Panc1 (cell line): ENCODE results near the gene SENP7. TPM values are rescaled to one million over a fixed set of nuclear protein-coding genes. Genes with fewer than 3 reads are reported as not detected.

ENCODE experiments used
- ATAC-seq: fragments of 200-7000 bp; cut with Tn5 transposase; 2 replicates; pipeline ENCODE4 v1.9.1; 2020; ENCODE audit warnings: mild to moderate bottlenecking, moderate library complexity
- BruUV-seq: library from RNA; stranded (reverse); fragments of 400-500 nt; replicated peaks from 2 replicates; lab custom pipeline; 2021; lab: Mats Ljungman, UMichigan
- CTCF ChIA-PET: fragments of 300-600 bp; sonication (Branson Sonifier 250); formaldehyde crosslinking; loops from one replicate; lab custom pipeline; 2022; ENCODE audit warnings: antibody characterized with exemption; lab: Charles Lee
- POLR2A ChIA-PET: fragments of 300-600 bp; sonication (Branson Sonifier 250); formaldehyde crosslinking; loops from one replicate; lab custom pipeline; 2022; ENCODE audit warnings: antibody characterized with exemption; lab: Charles Lee
- DNase-seq: peaks from one replicate; pipeline ENCODE4 v3.0.0-alpha.2; 2010; ENCODE audit warnings: low read depth, low spot score
- H3K27ac ChIP-seq: 2 replicates; pipeline ENCODE4 v1.5.1; 2011; ENCODE audit warnings: mild to moderate bottlenecking, low read length, inconsistent platforms
- H3K27me3 ChIP-seq: fragments of 200-500 bp; sonication (Bioruptor generic); 2 replicates; pipeline ENCODE4 v1.6.0; 2014; ENCODE audit warnings: low read length, inconsistent platforms; ENCODE audit not compliant: control insufficient read depth, insufficient read depth
- H3K36me3 ChIP-seq: fragments of 200-500 bp; sonication (Bioruptor generic); 2 replicates; pipeline ENCODE4 v1.5.1; 2014; ENCODE audit warnings: inconsistent platforms, mild to moderate bottlenecking, low read length, moderate library complexity; ENCODE audit not compliant: control insufficient read depth, insufficient read depth
- H3K4me1 ChIP-seq: 2 replicates; pipeline ENCODE4 v1.5.1; 2011; ENCODE audit warnings: inconsistent platforms, mild to moderate bottlenecking, low read length, moderate library complexity; ENCODE audit not compliant: control insufficient read depth, insufficient read depth
- H3K4me3 ChIP-seq, 2 experiments: 2 replicates each; pipeline ENCODE4 v1.5.1; 2011 to 2012; ENCODE audit warnings: low read depth in 2 of 2, low read length in 2 of 2, mild to moderate bottlenecking in 2 of 2, inconsistent platforms in 1 of 2, moderate library complexity in 1 of 2
- H3K9me3 ChIP-seq: fragments of 200-500 bp; sonication (Bioruptor generic); 2 replicates; pipeline ENCODE4 v1.5.1; 2014; ENCODE audit warnings: low read depth, mild to moderate bottlenecking, inconsistent platforms, low read length, moderate library complexity; ENCODE audit not compliant: control insufficient read depth, insufficient read depth
- POLR2AphosphoS5 ChIP-seq: IDR thresholded peaks from 2 replicates; pipeline ENCODE4 v1.6.1; 2012; ENCODE audit warnings: mild to moderate bottlenecking, low read depth, low read length, moderate library complexity
- SIN3A ChIP-seq: IDR thresholded peaks from 2 replicates; pipeline ENCODE4 v1.6.1; 2012; ENCODE audit warnings: low read depth, mild to moderate bottlenecking, low read length, moderate library complexity, borderline replicate concordance; ENCODE audit not compliant: insufficient read depth
- TCF7L2 ChIP-seq: IDR thresholded peaks from 2 replicates; pipeline ENCODE4 v1.6.1; 2011; ENCODE audit warnings: mild to moderate bottlenecking, low read depth, low read length, inconsistent platforms
- in situ Hi-C: cut with HindIII; loops from 2 replicates; pipeline ENCODE4 v1.10.0; 2016; ENCODE audit warnings: low sequenced_read_pairs, low pct_unique_long_range_greater_than_20kb
- intact Hi-C: fragments of 100-400 bp; cut with micrococcal nuclease; formaldehyde crosslinking; loops from one replicate; pipeline ENCODE4 v1.10.0; 2022; ENCODE audit not compliant: unreplicated experiment
- total RNA-seq: library from RNA; stranded (reverse); gene quantifications from one replicate; pipeline ENCODE4 v1.2.1, GENCODE V29; 2021; ENCODE audit not compliant: unreplicated experiment
- TF ChIP-seq, protein P1 (sequence below), 2 experiments: IDR thresholded peaks; 2 replicates each; pipeline ENCODE4 v1.6.1; 2011 to 2012; ENCODE audit warnings: low read depth in 2 of 2, control low read depth in 1 of 2, low read length in 1 of 2, mild to moderate bottlenecking in 1 of 2, moderate library complexity in 1 of 2; ENCODE audit not compliant: insufficient read depth in 1 of 2
- TF ChIP-seq, protein P2 (sequence below): fragments of 450-650 bp; IDR thresholded peaks from 2 replicates; pipeline ENCODE4 v1.5.1; 2017; ENCODE audit warnings: mild to moderate bottlenecking

Gene SENP7
- total RNA-seq, 1 experiment from 2014 or later = 10.1 TPM

DNA sequence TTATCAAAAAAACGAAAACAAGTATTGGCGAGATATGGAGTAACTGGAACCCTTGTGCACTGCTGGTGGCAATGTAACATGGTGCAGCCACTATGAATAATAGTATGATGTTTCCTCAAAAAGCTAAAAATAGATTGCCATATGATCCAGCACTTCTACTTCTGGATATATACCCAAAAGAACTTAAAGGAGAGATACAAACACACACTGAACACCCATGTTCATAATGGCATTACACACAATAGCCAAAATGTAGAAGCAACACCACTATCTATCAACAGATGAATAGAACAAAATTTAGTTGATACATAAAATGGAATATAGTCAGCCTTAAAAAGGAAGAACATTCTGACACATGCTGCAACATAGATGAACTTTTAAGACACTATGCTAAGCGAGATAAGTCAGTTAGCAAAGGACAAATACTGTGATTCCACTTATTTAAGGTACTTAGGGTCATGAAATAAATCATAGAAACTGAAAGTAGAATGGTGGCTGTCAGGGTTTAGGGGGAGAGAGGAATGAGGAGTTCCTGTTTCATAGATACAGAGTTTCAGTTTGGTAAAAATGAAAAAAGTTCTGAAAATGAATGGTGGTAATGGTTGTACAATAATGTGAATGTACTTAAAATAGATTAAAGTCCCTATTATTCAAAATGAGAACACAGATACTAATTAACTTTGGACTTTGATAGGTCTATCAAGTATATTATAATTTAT lies 133.2 kb downstream of the SENP7 start (continued):
- TF ChIP-seq POLR2AphosphoS5 = no peak

DNA sequence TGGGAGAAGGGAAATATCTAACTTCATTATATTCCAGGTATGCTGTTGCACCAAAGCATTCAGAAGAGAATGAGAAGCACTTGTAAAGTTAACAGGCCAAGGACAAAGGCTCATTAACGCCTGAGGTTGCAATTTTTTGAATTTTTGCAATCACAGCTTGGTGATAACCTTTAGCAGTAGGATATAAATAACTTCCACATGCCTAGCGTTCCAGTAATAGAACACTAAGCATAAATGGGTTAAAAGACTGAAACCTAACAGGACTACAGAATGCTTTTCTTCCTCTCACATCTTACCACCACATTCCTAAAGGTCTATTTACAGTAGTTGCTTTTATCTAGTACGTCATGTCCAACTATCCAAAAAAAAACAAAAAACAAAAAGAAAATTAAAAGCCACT lies 135.2 kb downstream of the SENP7 start:
- Histone ChIP-seq H3K4me3 (no peak overlapping the region), H3K36me3 (no peaks in the 10 kb centered on the region), H3K27me3 (no peaks in the 10 kb centered on the region), H3K9me3 (no peaks in the 10 kb centered on the region), H3K27ac (no peak overlapping the region), H3K4me1 (no peaks in the 10 kb centered on the region)
- in situ Hi-C loops (no loop called here), intact Hi-C loops (no loop called here)
- BruUV-seq = no TSS peak
- POLR2A ChIA-PET = no interaction called here
- TF ChIP-seq SIN3A = no peak
- TF ChIP-seq, protein P1, sequence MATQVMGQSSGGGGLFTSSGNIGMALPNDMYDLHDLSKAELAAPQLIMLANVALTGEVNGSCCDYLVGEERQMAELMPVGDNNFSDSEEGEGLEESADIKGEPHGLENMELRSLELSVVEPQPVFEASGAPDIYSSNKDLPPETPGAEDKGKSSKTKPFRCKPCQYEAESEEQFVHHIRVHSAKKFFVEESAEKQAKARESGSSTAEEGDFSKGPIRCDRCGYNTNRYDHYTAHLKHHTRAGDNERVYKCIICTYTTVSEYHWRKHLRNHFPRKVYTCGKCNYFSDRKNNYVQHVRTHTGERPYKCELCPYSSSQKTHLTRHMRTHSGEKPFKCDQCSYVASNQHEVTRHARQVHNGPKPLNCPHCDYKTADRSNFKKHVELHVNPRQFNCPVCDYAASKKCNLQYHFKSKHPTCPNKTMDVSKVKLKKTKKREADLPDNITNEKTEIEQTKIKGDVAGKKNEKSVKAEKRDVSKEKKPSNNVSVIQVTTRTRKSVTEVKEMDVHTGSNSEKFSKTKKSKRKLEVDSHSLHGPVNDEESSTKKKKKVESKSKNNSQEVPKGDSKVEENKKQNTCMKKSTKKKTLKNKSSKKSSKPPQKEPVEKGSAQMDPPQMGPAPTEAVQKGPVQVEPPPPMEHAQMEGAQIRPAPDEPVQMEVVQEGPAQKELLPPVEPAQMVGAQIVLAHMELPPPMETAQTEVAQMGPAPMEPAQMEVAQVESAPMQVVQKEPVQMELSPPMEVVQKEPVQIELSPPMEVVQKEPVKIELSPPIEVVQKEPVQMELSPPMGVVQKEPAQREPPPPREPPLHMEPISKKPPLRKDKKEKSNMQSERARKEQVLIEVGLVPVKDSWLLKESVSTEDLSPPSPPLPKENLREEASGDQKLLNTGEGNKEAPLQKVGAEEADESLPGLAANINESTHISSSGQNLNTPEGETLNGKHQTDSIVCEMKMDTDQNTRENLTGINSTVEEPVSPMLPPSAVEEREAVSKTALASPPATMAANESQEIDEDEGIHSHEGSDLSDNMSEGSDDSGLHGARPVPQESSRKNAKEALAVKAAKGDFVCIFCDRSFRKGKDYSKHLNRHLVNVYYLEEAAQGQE (IDR thresholded peaks at IDR 0.05; ENCODE audit: insufficient read depth in 1 of 2, low read depth in 2 of 2, low read length in 1 of 2) = no peak
- no peak for TF ChIP-seq TCF7L2
- TF ChIP-seq, protein P2, sequence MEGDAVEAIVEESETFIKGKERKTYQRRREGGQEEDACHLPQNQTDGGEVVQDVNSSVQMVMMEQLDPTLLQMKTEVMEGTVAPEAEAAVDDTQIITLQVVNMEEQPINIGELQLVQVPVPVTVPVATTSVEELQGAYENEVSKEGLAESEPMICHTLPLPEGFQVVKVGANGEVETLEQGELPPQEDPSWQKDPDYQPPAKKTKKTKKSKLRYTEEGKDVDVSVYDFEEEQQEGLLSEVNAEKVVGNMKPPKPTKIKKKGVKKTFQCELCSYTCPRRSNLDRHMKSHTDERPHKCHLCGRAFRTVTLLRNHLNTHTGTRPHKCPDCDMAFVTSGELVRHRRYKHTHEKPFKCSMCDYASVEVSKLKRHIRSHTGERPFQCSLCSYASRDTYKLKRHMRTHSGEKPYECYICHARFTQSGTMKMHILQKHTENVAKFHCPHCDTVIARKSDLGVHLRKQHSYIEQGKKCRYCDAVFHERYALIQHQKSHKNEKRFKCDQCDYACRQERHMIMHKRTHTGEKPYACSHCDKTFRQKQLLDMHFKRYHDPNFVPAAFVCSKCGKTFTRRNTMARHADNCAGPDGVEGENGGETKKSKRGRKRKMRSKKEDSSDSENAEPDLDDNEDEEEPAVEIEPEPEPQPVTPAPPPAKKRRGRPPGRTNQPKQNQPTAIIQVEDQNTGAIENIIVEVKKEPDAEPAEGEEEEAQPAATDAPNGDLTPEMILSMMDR = no peak
- TF ChIP-seq POLR2AphosphoS5 = no peak
- DNase-seq (no peak), ATAC-seq (no peak)
- CTCF ChIA-PET = no interaction called here

- in situ Hi-C loops (no loop called here), intact Hi-C loops (no loop called here)
- Histone ChIP-seq H3K4me3 (no peak overlapping the region), H3K27ac (no peak overlapping the region), H3K27me3 (no peaks in the 10 kb centered on the region), H3K9me3 (no peaks in the 10 kb centered on the region), H3K4me1 (no peaks in the 10 kb centered on the region), H3K36me3 (no peaks in the 10 kb centered on the region)
- no peak for ATAC-seq
- BruUV-seq = no TSS peak
- ChIA-PET POLR2A (no interaction called here), CTCF (no interaction called here)
- no peak for TF ChIP-seq TCF7L2
- no peak for DNase-seq
Observed at GRCh38 chr3:101377209-101377608, 135.8 kb downstream of the SENP7 start.

DNA sequence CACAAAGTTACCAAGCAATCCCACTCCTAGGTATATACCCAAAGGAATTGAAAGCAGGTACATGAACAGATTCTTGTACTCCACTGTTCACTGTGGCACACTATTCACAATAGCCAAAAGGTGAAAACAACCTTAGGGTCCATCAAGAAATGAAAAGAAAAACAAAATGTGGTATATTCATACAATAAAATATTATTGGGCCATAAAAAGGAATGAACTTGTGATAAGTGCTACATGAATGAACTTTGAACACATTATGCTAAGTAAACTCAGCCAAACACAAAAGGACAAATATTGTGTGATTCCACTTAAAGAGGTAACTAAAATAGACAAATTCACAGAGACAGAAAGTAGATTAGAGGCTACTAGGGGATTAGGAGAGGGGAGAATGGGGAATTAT lies 137.4 kb downstream of the SENP7 start:
- no peaks in the 10 kb centered on the region for H3K9me3 ChIP-seq
- H3K4me1 ChIP-seq = no peaks in the 10 kb centered on the region
- intact Hi-C loops (no loop called here), in situ Hi-C loops (no loop called here)
- H3K27ac ChIP-seq = no peak overlapping the region
- DNase-seq (no peak), ATAC-seq (no peak)
- ChIA-PET POLR2A (interaction anchor here (0.6 kb wide), 1 partner anchor 128 kb away, joined by 9 read pairs; no protein-coding TSS in a partner anchor), CTCF (no interaction called here)
- no peaks in the 10 kb centered on the region for H3K36me3 ChIP-seq
- TF ChIP-seq, protein P1 (IDR thresholded peaks at IDR 0.05; ENCODE audit: insufficient read depth in 1 of 2, low read depth in 2 of 2, low read length in 1 of 2) = no peak
- TF ChIP-seq, protein P2 = no peak
- TF ChIP-seq POLR2AphosphoS5 (no peak), SIN3A (no peak), TCF7L2 (no peak)
- no peaks in the 10 kb centered on the region for H3K27me3 ChIP-seq
- BruUV-seq = no TSS peak
- no peak overlapping the region for H3K4me3 ChIP-seq
